Lung (tissue), 12 donors: ENCODE data around the gene FAAP100. TPM values are rescaled to one million over a fixed set of nuclear protein-coding genes. Genes with fewer than 3 reads are reported as not detected.

Source experiments
- ATAC-seq: fragments of 200-7000 bp; cut with Tn5 transposase; one replicate; pipeline ENCODE4 v1.9.1; 2020; ENCODE audit warnings: moderate number of reproducible peaks; ENCODE audit not compliant: insufficient read depth, low FRiP score
- DNase-seq, 3 donors: peaks; one replicate each; pipeline ENCODE4 v3.0.0-alpha.2; 2013 to 2017
- H3K27ac ChIP-seq, 2 donors: one replicate each; pipeline ENCODE4 v1.5.1; 2013; ENCODE audit warnings: mild to moderate bottlenecking in 2 of 2, moderate library complexity in 2 of 2, control low read depth in 1 of 2, inconsistent platforms in 1 of 2, low read depth in 1 of 2, low read length in 1 of 2
- H3K27me3 ChIP-seq, 3 donors: one replicate each; pipeline ENCODE4 v1.5.1; 2013; ENCODE audit warnings: low read length in 2 of 3; ENCODE audit not compliant: control insufficient read depth in 3 of 3, insufficient read depth in 3 of 3
- H3K36me3 ChIP-seq, 4 donors: one replicate each; pipeline ENCODE4 v1.5.1; 2013; ENCODE audit warnings: low read length in 4 of 4, mild to moderate bottlenecking in 1 of 4, moderate library complexity in 1 of 4; ENCODE audit not compliant: control insufficient read depth in 4 of 4, insufficient read depth in 4 of 4
- H3K4me1 ChIP-seq, 5 donors: one replicate each; pipeline ENCODE4 v1.5.1; 2013; ENCODE audit warnings: low read length in 5 of 5, mild to moderate bottlenecking in 2 of 5, moderate library complexity in 1 of 5; ENCODE audit not compliant: control insufficient read depth in 5 of 5, insufficient read depth in 5 of 5
- H3K4me3 ChIP-seq: one replicate; pipeline ENCODE4 v1.5.1; 2013; ENCODE audit warnings: mild to moderate bottlenecking, control low read depth, moderate library complexity
- H3K9ac ChIP-seq, 2 donors: one replicate each; pipeline ENCODE4 v1.5.1; 2013; ENCODE audit warnings: low read length in 2 of 2, control low read depth in 1 of 2; ENCODE audit not compliant: insufficient read depth in 1 of 2
- H3K9me3 ChIP-seq, 4 donors: one replicate each; pipeline ENCODE4 v1.5.1; 2013; ENCODE audit warnings: low read length in 3 of 4, mild to moderate bottlenecking in 1 of 4, moderate library complexity in 1 of 4; ENCODE audit not compliant: control insufficient read depth in 4 of 4, insufficient read depth in 3 of 4
- WGBS, 2 donors: extraction: QIAGEN DNeasy Blood & Tissue Kit; methylation state at CpG; one replicate each; pipeline ENCODE4 v1.1.7; 2013; 5-methylcytosine and 5-hydroxymethylcytosine counted together
- polyA plus RNA-seq, 2 donors: library from polyadenylated mRNA; stranded (reverse); fragments of 200-250 nt; gene quantifications; one replicate each; pipeline ENCODE4 v1.2.1, GENCODE V29; 2013
- total RNA-seq, 2 donors: library from RNA; depleted of rRNA in 1 of 2; stranded (reverse); fragments of >200 nt in 1 of 2; gene quantifications; one replicate each; pipeline ENCODE4 v1.2.1, GENCODE V29; 2014 to 2021
- TF ChIP-seq, protein P1 (sequence below): IDR thresholded peaks from 2 replicates; pipeline ENCODE4 v1.5.1; 2012; ENCODE audit warnings: mild to moderate bottlenecking; ENCODE audit errors: control extremely low read depth, extremely low read depth
- donor health status: control.
- donor health status: control.
- donor health status: Bipolar disorder and iron deficiency.
- donor health status: healthy.
- donor health status: DM: yes; HTN: yes; CAD: no.

The FAAP100 gene
- total and polyA plus RNA-seq, 4 donors: 20.8 to 34.4 (median 25.4) TPM

- no peaks in the 10 kb centered on the region for H3K4me1 ChIP-seq
- no peak overlapping the region for H3K27ac ChIP-seq
- H3K4me3 ChIP-seq: no peak overlapping the region
- no peak overlapping the region for H3K9ac ChIP-seq
- ATAC-seq: no peak
- no peaks in the 10 kb centered on the region for H3K9me3 ChIP-seq
- WGBS, 2 donors: 93 to 96% methylated on average over 6 of the region's 6 CpGs
- DNase-seq: no peak
- peaks cover 23 to 58% (median 32%) of the 10 kb centered on the region in 4 donors for H3K36me3 ChIP-seq
- no peaks in the 10 kb centered on the region for H3K27me3 ChIP-seq
- TF ChIP-seq, protein P1, sequence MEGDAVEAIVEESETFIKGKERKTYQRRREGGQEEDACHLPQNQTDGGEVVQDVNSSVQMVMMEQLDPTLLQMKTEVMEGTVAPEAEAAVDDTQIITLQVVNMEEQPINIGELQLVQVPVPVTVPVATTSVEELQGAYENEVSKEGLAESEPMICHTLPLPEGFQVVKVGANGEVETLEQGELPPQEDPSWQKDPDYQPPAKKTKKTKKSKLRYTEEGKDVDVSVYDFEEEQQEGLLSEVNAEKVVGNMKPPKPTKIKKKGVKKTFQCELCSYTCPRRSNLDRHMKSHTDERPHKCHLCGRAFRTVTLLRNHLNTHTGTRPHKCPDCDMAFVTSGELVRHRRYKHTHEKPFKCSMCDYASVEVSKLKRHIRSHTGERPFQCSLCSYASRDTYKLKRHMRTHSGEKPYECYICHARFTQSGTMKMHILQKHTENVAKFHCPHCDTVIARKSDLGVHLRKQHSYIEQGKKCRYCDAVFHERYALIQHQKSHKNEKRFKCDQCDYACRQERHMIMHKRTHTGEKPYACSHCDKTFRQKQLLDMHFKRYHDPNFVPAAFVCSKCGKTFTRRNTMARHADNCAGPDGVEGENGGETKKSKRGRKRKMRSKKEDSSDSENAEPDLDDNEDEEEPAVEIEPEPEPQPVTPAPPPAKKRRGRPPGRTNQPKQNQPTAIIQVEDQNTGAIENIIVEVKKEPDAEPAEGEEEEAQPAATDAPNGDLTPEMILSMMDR: no peak
Measured at GRCh38 chr17:81583589-81584342, 31.6 kb upstream of the FAAP100 start.

GRCh38 chr17:81582749-81583148, 30.6 kb upstream of the FAAP100 start:
- no peak for DNase-seq
- Histone ChIP-seq H3K4me1 (peaks cover 0 to 2% (median 0%) of the 10 kb centered on the region in 5 donors), H3K27me3 (no peaks in the 10 kb centered on the region), H3K4me3 (no peak overlapping the region), H3K9ac (no peak overlapping the region), H3K36me3 (peaks cover 13 to 55% (median 24%) of the 10 kb centered on the region in 4 donors), H3K27ac (no peak overlapping the region), H3K9me3 (no peaks in the 10 kb centered on the region)
- TF ChIP-seq, protein P1: no peak
- ATAC-seq: no peak
- 95% methylated on average over 12 of the region's 12 CpGs for WGBS, 2 donors

GRCh38 chr17:81582341-81582740, 30.2 kb upstream of the FAAP100 start:
- ATAC-seq (peak; percentile 11), DNase-seq (no peak)
- no peaks in the 10 kb centered on the region for H3K27me3 ChIP-seq
- H3K9me3 ChIP-seq: no peaks in the 10 kb centered on the region
- TF ChIP-seq, protein P1: no peak
- H3K4me3 ChIP-seq: no peak overlapping the region
- H3K27ac ChIP-seq: no peak overlapping the region
- 84 to 96% methylated on average over 5 of the region's 5 CpGs for WGBS, 2 donors
- no peak overlapping the region for H3K9ac ChIP-seq
- H3K4me1 ChIP-seq: peaks cover 0 to 4% (median 0%) of the 10 kb centered on the region in 5 donors
- H3K36me3 ChIP-seq: peaks cover 13 to 58% (median 25%) of the 10 kb centered on the region in 4 donors
